Loucy (cell line): ENCODE results near the gene SLC5A4.

ENCODE experiments used
- CTCF ChIP-seq: fragments of 200-600 bp; sonication (generic); conservative IDR thresholded peaks from 2 replicates; pipeline ENCODE4 v1.5.1; 2014; ENCODE audit warnings: mild to moderate bottlenecking, antibody characterized with exemption, low read length
- EZH2phosphoT487 ChIP-seq: fragments of 200-600 bp; IDR thresholded peaks from 2 replicates; pipeline ENCODE4 v1.6.1; 2018; ENCODE audit warnings: antibody characterized with exemption, mild to moderate bottlenecking, moderate library complexity, borderline replicate concordance

- TF ChIP-seq CTCF = no peak
- no peak for TF ChIP-seq EZH2phosphoT487
Observed at GRCh38 chr22:32203181-32204039, 51.7 kb downstream of the SLC5A4 start.
